HEK293 (cell line): ENCODE results near the gene RBM20.

ENCODE experiments used
- CTCF ChIA-PET: fragments of 350-600 bp; formaldehyde crosslinking; extraction: SDS; loops from one replicate; lab custom pipeline; 2021; ENCODE audit warnings: antibody characterized with exemption; lab: Yijun Ruan, JAX
- POLR2A ChIA-PET: fragments of 300-600 bp; formaldehyde crosslinking; extraction: SDS; loops from one replicate; lab custom pipeline; 2020; ENCODE audit warnings: antibody characterized with exemption, inconsistent platforms; lab: Yijun Ruan, JAX
- H3K27ac ChIP-seq: fragments of 200-500 bp; sonication (Bioruptor generic); 2 replicates; pipeline ENCODE4 v1.5.1; 2014; ENCODE audit warnings: low read depth, low read length, control low read depth, inconsistent platforms; ENCODE audit errors: extremely low read depth
- H3K36me3 ChIP-seq, 2 experiments: fragments of 200-500 bp in 1 of 2; sonication (Bioruptor generic) in 1 of 2; 1 replicate in 1 of 2; 2 replicates in 1 of 2; pipeline ENCODE4 v1.5.1; 2014 to 2017; ENCODE audit warnings: inconsistent platforms in 2 of 2, low read length in 2 of 2; ENCODE audit not compliant: control insufficient read depth in 2 of 2, insufficient read depth in 1 of 2
- H3K4me1 ChIP-seq: fragments of 200-500 bp; sonication (Bioruptor generic); 2 replicates; pipeline ENCODE4 v1.5.1; 2014; ENCODE audit warnings: mild to moderate bottlenecking, low read length, inconsistent platforms; ENCODE audit not compliant: control insufficient read depth, insufficient read depth
- H3K4me3 ChIP-seq: 2 replicates; pipeline ENCODE4 v1.5.1; 2011; ENCODE audit warnings: low read depth, mild to moderate bottlenecking, control low read depth, low read length, moderate library complexity
- H3K9me3 ChIP-seq: fragments of 200-500 bp; sonication (Bioruptor generic); 2 replicates; pipeline ENCODE4 v1.5.1; 2014; ENCODE audit warnings: low read depth, low read length, inconsistent platforms; ENCODE audit not compliant: control insufficient read depth, insufficient read depth
- GLIS1 ChIP-seq: fragments of 450-650 bp; formaldehyde crosslinking; IDR thresholded peaks from 2 replicates; pipeline ENCODE4 v1.5.1; 2016; ENCODE audit warnings: missing biosample characterization, missing genetic modification characterization
- HOXA7 ChIP-seq: sonication (generic); formaldehyde crosslinking; IDR thresholded peaks from 2 replicates; pipeline ENCODE4 v1.8.1; 2022; ENCODE audit warnings: missing genetic modification reagents, borderline replicate concordance
- HOXD13 ChIP-seq: sonication (generic); formaldehyde crosslinking; IDR thresholded peaks from 2 replicates; pipeline ENCODE4 v1.8.0; 2022; ENCODE audit warnings: missing genetic modification reagents, borderline replicate concordance
- MYNN ChIP-seq: fragments of 450-650 bp; formaldehyde crosslinking; IDR thresholded peaks from 2 replicates; pipeline ENCODE4 v1.5.1; 2016; ENCODE audit warnings: missing biosample characterization, missing genetic modification characterization, borderline replicate concordance
- OSR2 ChIP-seq: fragments of 450-650 bp; formaldehyde crosslinking; IDR thresholded peaks from 2 replicates; pipeline ENCODE4 v1.5.1; 2016; ENCODE audit warnings: missing biosample characterization, missing genetic modification characterization
- PRDM1 ChIP-seq: fragments of 450-650 bp; formaldehyde crosslinking; IDR thresholded peaks from 2 replicates; pipeline ENCODE4; 2016; ENCODE audit warnings: missing biosample characterization, missing genetic modification characterization
- RBAK ChIP-seq: fragments of 450-650 bp; formaldehyde crosslinking; IDR thresholded peaks from 2 replicates; pipeline ENCODE4 v1.5.1; 2016; ENCODE audit warnings: missing biosample characterization, missing genetic modification characterization
- SCRT2 ChIP-seq: fragments of 450-650 bp; formaldehyde crosslinking; IDR thresholded peaks from 2 replicates; pipeline ENCODE4 v1.5.1; 2016; ENCODE audit warnings: missing biosample characterization, missing genetic modification characterization
- SP2 ChIP-seq: fragments of 450-650 bp; formaldehyde crosslinking; IDR thresholded peaks from 2 replicates; pipeline ENCODE4 v1.5.1; 2016; ENCODE audit warnings: missing biosample characterization, missing genetic modification characterization
- TRIM28 ChIP-seq: IDR thresholded peaks from 2 replicates; pipeline ENCODE4 v1.6.1; 2011; ENCODE audit warnings: low read length, control low read depth, borderline replicate concordance
- YY2 ChIP-seq: fragments of 450-650 bp; formaldehyde crosslinking; IDR thresholded peaks from 2 replicates; pipeline ENCODE4 v1.5.1; 2016; ENCODE audit warnings: missing biosample characterization, missing genetic modification characterization
- ZBTB11 ChIP-seq: fragments of 450-650 bp; formaldehyde crosslinking; conservative IDR thresholded peaks from 2 replicates; pipeline ENCODE4 v1.5.1; 2016; ENCODE audit warnings: low read depth, missing biosample characterization, missing genetic modification characterization
- ZBTB17 ChIP-seq: fragments of 450-650 bp; formaldehyde crosslinking; IDR thresholded peaks from 2 replicates; pipeline ENCODE4 v1.5.1; 2016; ENCODE audit warnings: missing biosample characterization, missing genetic modification characterization
- ZBTB20 ChIP-seq: fragments of 450-650 bp; formaldehyde crosslinking; IDR thresholded peaks from 2 replicates; pipeline ENCODE4 v1.5.1; 2016; ENCODE audit warnings: missing biosample characterization, missing genetic modification characterization
- ZBTB26 ChIP-seq: fragments of 450-650 bp; formaldehyde crosslinking; optimal IDR thresholded peaks from 2 replicates; pipeline ENCODE3; 2016; ENCODE audit warnings: missing biosample characterization, mild to moderate bottlenecking, missing genetic modification characterization
- ZIC2 ChIP-seq: fragments of 450-650 bp; formaldehyde crosslinking; IDR thresholded peaks from 2 replicates; pipeline ENCODE4 v1.5.1; 2016; ENCODE audit warnings: missing biosample characterization, missing genetic modification characterization
- ZNF146 ChIP-seq: fragments of 450-650 bp; formaldehyde crosslinking; IDR thresholded peaks from 2 replicates; pipeline ENCODE4 v1.5.1; 2016; ENCODE audit warnings: missing biosample characterization, missing genetic modification characterization
- ZNF157 ChIP-seq: fragments of 450-650 bp; formaldehyde crosslinking; IDR thresholded peaks from 2 replicates; pipeline ENCODE4 v1.5.1; 2016; ENCODE audit warnings: missing biosample characterization, missing genetic modification characterization
- ZNF175 ChIP-seq: fragments of 450-650 bp; formaldehyde crosslinking; IDR thresholded peaks from 2 replicates; pipeline ENCODE4 v1.5.1; 2016; ENCODE audit warnings: missing biosample characterization, missing genetic modification characterization
- ZNF221 ChIP-seq: fragments of 450-650 bp; formaldehyde crosslinking; IDR thresholded peaks from 2 replicates; pipeline ENCODE4 v1.5.1; 2017; ENCODE audit warnings: missing biosample characterization, missing genetic modification characterization, borderline replicate concordance
- ZNF239 ChIP-seq: fragments of 450-650 bp; formaldehyde crosslinking; IDR thresholded peaks from 2 replicates; pipeline ENCODE4 v1.5.1; 2016; ENCODE audit warnings: missing biosample characterization, missing genetic modification characterization
- ZNF292 ChIP-seq: fragments of 450-650 bp; formaldehyde crosslinking; IDR thresholded peaks from 2 replicates; pipeline ENCODE4 v1.5.1; 2016; ENCODE audit warnings: low read depth, missing biosample characterization, missing genetic modification characterization, borderline replicate concordance
- ZNF311 ChIP-seq: fragments of 450-650 bp; formaldehyde crosslinking; IDR thresholded peaks from 2 replicates; pipeline ENCODE4 v1.5.1; 2017; ENCODE audit warnings: missing biosample characterization, missing genetic modification characterization, borderline replicate concordance
- ZNF391 ChIP-seq: fragments of 450-650 bp; formaldehyde crosslinking; IDR thresholded peaks from 2 replicates; pipeline ENCODE4 v1.5.1; 2016; ENCODE audit warnings: low read depth, missing biosample characterization, missing genetic modification characterization, borderline replicate concordance
- ZNF549 ChIP-seq: fragments of 450-650 bp; IDR thresholded peaks from 2 replicates; pipeline ENCODE4 v1.5.1; 2018; ENCODE audit warnings: missing biosample characterization, missing genetic modification characterization, mild to moderate bottlenecking, inconsistent platforms, moderate library complexity
- ZNF560 ChIP-seq: fragments of 450-650 bp; formaldehyde crosslinking; IDR thresholded peaks from 2 replicates; pipeline ENCODE4 v1.5.1; 2017; ENCODE audit warnings: missing biosample characterization, missing genetic modification characterization, borderline replicate concordance
- ZNF629 ChIP-seq: fragments of 450-650 bp; formaldehyde crosslinking; IDR thresholded peaks from 2 replicates; pipeline ENCODE4 v1.5.1; 2017; ENCODE audit warnings: missing biosample characterization, missing genetic modification characterization
- ZNF670 ChIP-seq: fragments of 450-650 bp; formaldehyde crosslinking; IDR thresholded peaks from 2 replicates; pipeline ENCODE4 v1.5.1; 2016; ENCODE audit warnings: missing biosample characterization, missing genetic modification characterization, low read depth
- ZNF747 ChIP-seq: fragments of 450-650 bp; formaldehyde crosslinking; IDR thresholded peaks from 2 replicates; pipeline ENCODE4 v1.5.1; 2016; ENCODE audit warnings: missing biosample characterization, missing genetic modification characterization
- ZNF76 ChIP-seq: fragments of 450-650 bp; formaldehyde crosslinking; IDR thresholded peaks from 2 replicates; pipeline ENCODE4; 2016; ENCODE audit warnings: low read depth, missing biosample characterization, missing genetic modification characterization, borderline replicate concordance
- ZNF791 ChIP-seq: fragments of 450-650 bp; formaldehyde crosslinking; IDR thresholded peaks from 2 replicates; pipeline ENCODE4 v1.5.1; 2016; ENCODE audit warnings: missing biosample characterization, missing genetic modification characterization
- ZNF830 ChIP-seq: fragments of 450-650 bp; IDR thresholded peaks from 2 replicates; pipeline ENCODE4 v1.5.0; 2018; ENCODE audit warnings: missing biosample characterization, missing genetic modification characterization, low read depth, mild to moderate bottlenecking, moderate library complexity
- ZSCAN4 ChIP-seq: fragments of 450-650 bp; formaldehyde crosslinking; IDR thresholded peaks from 2 replicates; pipeline ENCODE4 v1.5.1; 2017; ENCODE audit warnings: missing biosample characterization, missing genetic modification characterization

The RBM20 gene

GRCh38 chr10:110608087-110608486 lies 36.0 kb upstream of the RBM20 start:
- POLR2A ChIA-PET: interaction anchor here (0.7 kb wide), 1 partner anchor 713 kb away, joined by 5 read pairs; no protein-coding TSS in a partner anchor
- TF ChIP-seq TRIM28 (no peak), ZBTB17 (no peak), RBAK (tag by site-specific recombination) (no peak), ZNF830 (tag by site-specific recombination) (no peak), SP2 (tag by site-specific recombination) (no peak), HOXA7 (CRISPR knock-in tag) (no peak), ZBTB11 (tag by site-specific recombination) (no peak), HOXD13 (no peak), ZNF76 (tag by site-specific recombination) (no peak), ZNF791 (tag by site-specific recombination) (no peak), MYNN (tag by site-specific recombination) (no peak), YY2 (tag by site-specific recombination) (no peak), ZNF292 (tag by site-specific recombination) (no peak), ZSCAN4 (tag by site-specific recombination) (no peak), ZNF747 (no peak), ZNF629 (no peak), SCRT2 (tag by site-specific recombination) (no peak)
- CTCF ChIA-PET: interaction anchor here (0.6 to 2.7 kb wide), 15 partner anchors 8 to 741 kb away, joined by 3 to 15 read pairs (median 4); no protein-coding TSS in a partner anchor
- Histone ChIP-seq H3K9me3 (no peaks in the 10 kb centered on the region), H3K4me3 (no peak overlapping the region), H3K27ac (no peak overlapping the region), H3K4me1 (peaks cover 11% of the 10 kb centered on the region; the same call in 1 of the 2 replicates), H3K36me3 (peaks cover 29 to 34% of the 10 kb centered on the region in 2 experiments)

DNA sequence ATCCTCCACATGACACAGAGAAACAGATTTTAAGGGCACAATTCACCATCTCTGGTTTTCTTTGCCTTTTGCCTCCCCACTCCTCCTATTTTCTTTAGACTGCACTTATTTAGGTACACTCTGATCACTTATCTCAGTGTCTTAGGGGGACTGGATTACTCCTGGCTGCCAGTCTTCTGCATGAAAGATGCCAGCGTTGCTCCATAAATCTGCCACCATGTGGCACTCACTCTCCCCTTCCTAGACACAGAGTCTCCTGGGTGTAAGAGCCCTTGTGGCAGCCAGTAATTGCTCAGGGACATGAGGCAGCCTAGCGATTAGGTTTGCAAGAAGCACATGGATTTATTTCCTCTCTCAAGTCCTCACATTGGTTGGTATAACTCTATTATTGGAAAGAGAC lies 34.5 kb upstream of the RBM20 start:
- Histone ChIP-seq H3K36me3 (peaks cover 15 to 19% of the 10 kb centered on the region in 2 experiments), H3K27ac (peak overlapping the region; percentile 20), H3K4me1 (peaks cover 11% of the 10 kb centered on the region; the same call in 1 of the 2 replicates), H3K4me3 (no peak overlapping the region), H3K9me3 (no peaks in the 10 kb centered on the region)
- ChIA-PET POLR2A (no interaction called here), CTCF (interaction anchor here (0.7 to 2.7 kb wide), 9 partner anchors 10 to 285 kb away, joined by 3 to 15 read pairs (median 4); no protein-coding TSS in a partner anchor)
- TF ChIP-seq OSR2 (tag by site-specific recombination) (peak; percentile 55), ZNF670 (tag by site-specific recombination) (no peak), ZNF549 (tag by site-specific recombination) (no peak), ZNF830 (tag by site-specific recombination) (no peak), ZNF239 (no peak), PRDM1 (tag by site-specific recombination) (peak; percentile 49; the same call in 1 of the 2 replicates), ZNF311 (tag by site-specific recombination) (no peak), ZNF157 (no peak), ZNF221 (tag by site-specific recombination) (no peak), ZNF146 (tag by site-specific recombination) (no peak), ZNF391 (tag by site-specific recombination) (no peak), ZBTB26 (tag by site-specific recombination) (no peak), ZNF747 (no peak), ZBTB20 (tag by site-specific recombination) (no peak), ZNF175 (tag by site-specific recombination) (no peak), GLIS1 (tag by site-specific recombination) (peak; percentile 20; the same call in 1 of the 2 replicates), ZNF560 (tag by site-specific recombination) (no peak), ZBTB17 (peak; percentile 97), ZIC2 (tag by site-specific recombination) (no peak)
